ENCODE results near the gene ALDH1L1. TPM values are rescaled to one million over a fixed set of nuclear protein-coding genes. Genes with fewer than 3 reads are reported as not detected.
A peak's percentile ranks its signal among the peaks of the same experiment; 100 is the strongest.

Gene ALDH1L1
- total RNA-seq, 1 donor from 2014 or later = 0.49 TPM

DNA sequence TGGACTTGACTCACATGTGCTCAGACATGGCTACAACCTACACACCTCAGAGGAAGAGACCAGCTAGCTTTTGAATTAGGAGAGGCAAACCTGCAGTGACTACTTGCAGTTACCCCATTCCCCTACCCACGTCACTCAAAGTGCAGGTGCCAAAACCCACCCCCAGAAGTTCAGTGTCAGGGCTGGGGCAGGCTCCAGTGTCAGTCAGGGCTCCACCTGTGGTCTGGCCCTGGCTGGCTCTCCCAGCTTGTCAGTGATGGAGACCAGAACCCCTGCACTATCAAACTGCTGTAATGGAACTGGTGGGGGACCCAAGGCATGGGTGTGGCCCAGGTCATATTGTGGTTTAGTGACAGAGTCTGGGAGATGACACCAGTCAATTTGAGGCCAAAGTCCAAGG, 63.9 kb downstream of the ALDH1L1 start:
- DNase-seq (ENCODE audit: low read depth, low spot score) = no peak
- Mint-ChIP-seq H3K27me3 (ENCODE audit: low read depth) (no peaks in the 10 kb centered on the region), H3K27ac (ENCODE audit: unreplicated experiment) (no peak overlapping the region), H3K4me3 (no peak overlapping the region), H3K36me3 (ENCODE audit: low read depth) (peaks cover 3% of the 10 kb centered on the region), H3K4me1 (peaks cover 5% of the 10 kb centered on the region), H3K9me3 (no peaks in the 10 kb centered on the region)
- TF ChIP-seq, protein P1, sequence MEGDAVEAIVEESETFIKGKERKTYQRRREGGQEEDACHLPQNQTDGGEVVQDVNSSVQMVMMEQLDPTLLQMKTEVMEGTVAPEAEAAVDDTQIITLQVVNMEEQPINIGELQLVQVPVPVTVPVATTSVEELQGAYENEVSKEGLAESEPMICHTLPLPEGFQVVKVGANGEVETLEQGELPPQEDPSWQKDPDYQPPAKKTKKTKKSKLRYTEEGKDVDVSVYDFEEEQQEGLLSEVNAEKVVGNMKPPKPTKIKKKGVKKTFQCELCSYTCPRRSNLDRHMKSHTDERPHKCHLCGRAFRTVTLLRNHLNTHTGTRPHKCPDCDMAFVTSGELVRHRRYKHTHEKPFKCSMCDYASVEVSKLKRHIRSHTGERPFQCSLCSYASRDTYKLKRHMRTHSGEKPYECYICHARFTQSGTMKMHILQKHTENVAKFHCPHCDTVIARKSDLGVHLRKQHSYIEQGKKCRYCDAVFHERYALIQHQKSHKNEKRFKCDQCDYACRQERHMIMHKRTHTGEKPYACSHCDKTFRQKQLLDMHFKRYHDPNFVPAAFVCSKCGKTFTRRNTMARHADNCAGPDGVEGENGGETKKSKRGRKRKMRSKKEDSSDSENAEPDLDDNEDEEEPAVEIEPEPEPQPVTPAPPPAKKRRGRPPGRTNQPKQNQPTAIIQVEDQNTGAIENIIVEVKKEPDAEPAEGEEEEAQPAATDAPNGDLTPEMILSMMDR (conservative IDR thresholded peaks at IDR 0.05) = no peak

DNA sequence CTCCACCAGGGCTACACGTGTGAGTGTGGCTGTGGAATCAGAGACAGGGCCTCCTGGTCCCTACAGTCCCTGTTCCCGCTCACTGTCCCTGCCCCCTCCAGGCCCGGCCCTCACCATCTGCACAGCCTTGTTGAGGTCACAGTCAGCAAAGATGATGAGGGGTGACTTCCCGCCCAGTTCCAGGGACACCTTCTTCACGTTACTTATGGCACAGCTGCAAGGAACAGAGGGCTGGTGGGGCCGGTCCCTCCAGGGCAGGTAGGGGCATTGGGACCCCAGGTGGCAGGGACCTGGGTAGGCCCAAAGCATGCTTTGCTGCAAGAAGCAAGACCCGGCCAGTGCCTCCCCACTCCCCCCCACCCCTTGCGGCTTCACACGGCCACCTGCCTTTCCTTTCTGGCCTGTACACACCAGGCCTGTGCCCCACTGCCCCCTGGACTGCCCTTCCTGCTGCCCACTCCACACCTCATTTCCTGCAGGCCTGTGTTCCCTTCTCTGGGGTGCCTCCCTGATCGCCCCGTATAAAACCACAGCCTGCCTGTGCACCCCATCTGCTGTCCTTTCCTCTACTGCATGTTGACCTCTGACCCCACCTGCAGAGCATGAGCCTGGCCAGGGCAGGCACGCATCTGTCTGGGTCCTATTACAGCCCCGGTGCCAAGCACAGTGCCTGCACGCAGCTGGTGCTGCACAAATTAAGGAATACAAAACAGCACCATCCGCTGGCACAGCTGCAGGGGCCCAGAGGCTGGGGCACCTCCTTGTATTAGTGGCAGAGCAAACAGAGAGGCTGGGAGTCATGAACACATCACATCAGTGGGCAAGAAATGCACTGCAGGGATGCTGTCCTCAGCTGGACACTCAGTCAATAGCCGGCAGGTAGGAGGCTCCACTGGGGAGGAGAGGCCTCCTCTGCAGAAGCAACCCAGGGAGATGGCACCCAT, 65.7 kb downstream of the ALDH1L1 start:
- DNase-seq (ENCODE audit: low read depth, low spot score) = no peak
- peaks cover 3% of the 10 kb centered on the region for H3K36me3 Mint-ChIP-seq (ENCODE audit: low read depth)
- TF ChIP-seq, protein P1 (conservative IDR thresholded peaks at IDR 0.05) = no peak
- H3K27me3 Mint-ChIP-seq (ENCODE audit: low read depth) = no peaks in the 10 kb centered on the region
- H3K27ac Mint-ChIP-seq (ENCODE audit: unreplicated experiment) = no peak overlapping the region
- peaks cover 10% of the 10 kb centered on the region for H3K4me1 Mint-ChIP-seq
- H3K9me3 Mint-ChIP-seq = no peaks in the 10 kb centered on the region
- no peak overlapping the region for H3K4me3 Mint-ChIP-seq

DNA sequence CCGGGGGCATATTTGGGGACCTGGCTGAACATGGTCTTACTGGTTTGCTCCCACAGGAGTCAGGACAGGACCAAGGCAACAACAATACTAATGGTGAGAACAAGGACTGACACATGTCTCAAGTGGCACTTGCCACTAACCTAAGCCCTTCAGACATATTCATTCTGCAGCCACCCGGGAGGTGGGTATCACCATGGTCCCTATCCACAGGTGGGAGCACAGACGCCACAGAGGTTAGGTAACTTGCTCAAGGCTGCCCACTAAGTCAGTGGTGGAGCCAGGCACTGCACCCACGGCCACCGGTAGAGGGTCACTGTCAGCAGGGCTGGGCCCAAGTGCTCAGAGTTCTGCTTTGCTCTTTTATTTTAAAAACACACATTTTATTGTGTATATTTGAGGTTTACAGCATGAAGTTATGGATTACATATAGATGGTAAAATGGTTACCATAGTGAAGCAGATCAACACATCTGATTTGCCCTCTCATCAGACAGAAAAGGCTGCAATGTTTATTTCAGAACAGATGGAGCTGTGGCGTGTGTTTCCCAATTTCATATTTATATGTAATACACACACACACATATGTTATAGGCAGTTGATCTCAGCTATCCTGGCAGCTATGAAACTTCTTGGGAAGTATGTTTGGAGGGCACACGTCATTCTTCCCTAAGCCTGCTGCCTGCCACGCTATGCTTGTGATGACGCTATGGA, 66.5 kb downstream of the ALDH1L1 start:
- no peak for DNase-seq (ENCODE audit: low read depth, low spot score)
- no peak overlapping the region for H3K4me3 Mint-ChIP-seq
- no peak overlapping the region for H3K27ac Mint-ChIP-seq (ENCODE audit: unreplicated experiment)
- H3K9me3 Mint-ChIP-seq = no peaks in the 10 kb centered on the region
- no peaks in the 10 kb centered on the region for H3K36me3 Mint-ChIP-seq (ENCODE audit: low read depth)
- TF ChIP-seq, protein P1 (conservative IDR thresholded peaks at IDR 0.05) = peak; percentile 58
- peaks cover 11% of the 10 kb centered on the region for H3K4me1 Mint-ChIP-seq
- H3K27me3 Mint-ChIP-seq (ENCODE audit: low read depth) = no peaks in the 10 kb centered on the region

DNA sequence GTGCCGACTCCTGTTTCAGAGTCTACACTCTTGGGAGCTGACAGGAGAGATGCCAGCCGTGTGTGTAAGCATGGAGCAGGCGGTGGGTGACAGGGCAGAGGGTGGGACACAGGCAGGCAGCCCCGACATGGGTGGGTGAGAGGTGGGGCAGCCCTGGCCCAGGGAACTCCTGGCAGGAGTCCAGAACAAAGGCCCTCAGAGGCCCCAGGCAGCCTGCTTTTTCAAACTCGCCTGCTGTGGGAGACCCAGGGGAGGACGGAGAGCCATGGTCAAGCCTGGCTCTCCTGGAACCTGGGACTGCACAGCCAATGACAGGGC, 67.2 kb downstream of the ALDH1L1 start:
- TF ChIP-seq, protein P1 (conservative IDR thresholded peaks at IDR 0.05) = no peak
- Mint-ChIP-seq H3K4me3 (no peak overlapping the region), H3K27ac (ENCODE audit: unreplicated experiment) (peak overlapping the region; percentile 19), H3K9me3 (no peaks in the 10 kb centered on the region), H3K27me3 (ENCODE audit: low read depth) (no peaks in the 10 kb centered on the region), H3K36me3 (ENCODE audit: low read depth) (no peaks in the 10 kb centered on the region), H3K4me1 (peaks cover 17% of the 10 kb centered on the region)
- no peak for DNase-seq (ENCODE audit: low read depth, low spot score)

GRCh38 chr3:126112531-126113237, 67.7 kb downstream of the ALDH1L1 start:
- Mint-ChIP-seq H3K4me3 (no peak overlapping the region), H3K27me3 (ENCODE audit: low read depth) (no peaks in the 10 kb centered on the region)
- no peak for DNase-seq (ENCODE audit: low read depth, low spot score)

More at GRCh38 chr3:126112531-126113237, 67.7 kb downstream of the ALDH1L1 start:
- Mint-ChIP-seq H3K36me3 (ENCODE audit: low read depth) (no peaks in the 10 kb centered on the region), H3K4me1 (peaks cover 20% of the 10 kb centered on the region), H3K27ac (ENCODE audit: unreplicated experiment) (peak overlapping the region; percentile 19), H3K9me3 (no peaks in the 10 kb centered on the region)
- TF ChIP-seq, protein P1 (conservative IDR thresholded peaks at IDR 0.05) = no peak
